Endodermal cell (in vitro differentiated cells): ENCODE measurements around the gene CSRNP2. TPM values are rescaled to one million over a fixed set of nuclear protein-coding genes. Genes with fewer than 3 reads are reported as not detected.
"Not testable (repeated sequence)": the region's sequence is repeated elsewhere in the genome, so short reads cannot be mapped to it uniquely, and the experiment has no call there.

Source experiments
- DNase-seq: peaks from one replicate; pipeline ENCODE4 v3.0.0-alpha.2; 2017
- H3K27ac ChIP-seq: 2 replicates; pipeline ENCODE4 v1.5.1; 2013; ENCODE audit warnings: mild to moderate bottlenecking, low read depth, low read length, moderate library complexity
- H3K27me3 ChIP-seq: 2 replicates; pipeline ENCODE4 v1.6.1; 2013; ENCODE audit warnings: mild to moderate bottlenecking, low read length, moderate library complexity; ENCODE audit not compliant: insufficient read depth, control insufficient read depth, poor library complexity, severe bottlenecking
- H3K36me3 ChIP-seq: 2 replicates; pipeline ENCODE4 v1.7.0; 2013; ENCODE audit warnings: mild to moderate bottlenecking, low read length, moderate library complexity; ENCODE audit not compliant: control insufficient read depth, insufficient read depth
- H3K4me1 ChIP-seq: one replicate; pipeline ENCODE4 v1.7.0; 2013; ENCODE audit warnings: low read length; ENCODE audit not compliant: control insufficient read depth, insufficient read depth
- H3K4me3 ChIP-seq: 2 replicates; pipeline ENCODE4 v1.5.1; 2013; ENCODE audit warnings: mild to moderate bottlenecking, low read length, moderate library complexity
- H3K9ac ChIP-seq: 2 replicates; pipeline ENCODE4 v1.6.1; 2013; ENCODE audit warnings: mild to moderate bottlenecking, low read length, moderate library complexity; ENCODE audit not compliant: poor library complexity, severe bottlenecking; ENCODE audit errors: extremely low read depth
- H3K9me3 ChIP-seq: 2 replicates; pipeline ENCODE4 v1.6.1; 2013; ENCODE audit warnings: mild to moderate bottlenecking, low read length, moderate library complexity; ENCODE audit not compliant: control insufficient read depth
- H3K27ac Mint-ChIP-seq: 2 replicates; pipeline ENCODE4 v1.8.0; 2020; ENCODE audit warnings: mixed read lengths
- H3K27me3 Mint-ChIP-seq: 2 replicates; pipeline ENCODE4 v1.8.0; 2021; ENCODE audit warnings: mild to moderate bottlenecking, mixed read lengths; ENCODE audit not compliant: insufficient read depth
- H3K36me3 Mint-ChIP-seq: 2 replicates; pipeline ENCODE4 v1.8.0; 2020; ENCODE audit warnings: low read depth, mixed read lengths
- H3K4me1 Mint-ChIP-seq: 2 replicates; pipeline ENCODE4 v1.8.0; 2020; ENCODE audit warnings: mixed read lengths
- H3K4me3 Mint-ChIP-seq: 2 replicates; pipeline ENCODE4 v1.8.0; 2020; ENCODE audit warnings: mild to moderate bottlenecking, moderate library complexity, mixed read lengths
- H3K9me3 Mint-ChIP-seq: 2 replicates; pipeline ENCODE4 v1.8.0; 2020; ENCODE audit warnings: mild to moderate bottlenecking, mixed read lengths
- WGBS, 2 experiments: methylation state at CpG; one replicate each; pipeline versions ENCODE4 v1.1.5 to v1.1.7; 2013; ENCODE audit warnings: missing lambda C conversion rate in 2 of 2, mixed read lengths in 1 of 2; ENCODE audit not compliant: insufficient coverage in 1 of 2, insufficient read length in 1 of 2; 5-methylcytosine and 5-hydroxymethylcytosine counted together
- total RNA-seq, 2 donors: library from RNA; stranded (reverse); fragmentation: NEBNext Ultra II Directional in 1 of 2; extraction: Animal tissue kit (Norgen Biotek cat#: 25700) in 1 of 2; gene quantifications; 2 replicates in 1 of 2; 3 replicates in 1 of 2; pipeline ENCODE4 v1.2.1, GENCODE V29; 2021
- TF ChIP-seq, protein P1 (sequence below): fragments of 200-600 bp; sonication (generic); conservative IDR thresholded peaks from 2 replicates; pipeline ENCODE4 v1.5.0; 2021; ENCODE audit warnings: antibody characterized with exemption, mild to moderate bottlenecking

The CSRNP2 gene
- total RNA-seq, 2 donors from 2014 or later = 45.7 to 52.1 TPM

DNA sequence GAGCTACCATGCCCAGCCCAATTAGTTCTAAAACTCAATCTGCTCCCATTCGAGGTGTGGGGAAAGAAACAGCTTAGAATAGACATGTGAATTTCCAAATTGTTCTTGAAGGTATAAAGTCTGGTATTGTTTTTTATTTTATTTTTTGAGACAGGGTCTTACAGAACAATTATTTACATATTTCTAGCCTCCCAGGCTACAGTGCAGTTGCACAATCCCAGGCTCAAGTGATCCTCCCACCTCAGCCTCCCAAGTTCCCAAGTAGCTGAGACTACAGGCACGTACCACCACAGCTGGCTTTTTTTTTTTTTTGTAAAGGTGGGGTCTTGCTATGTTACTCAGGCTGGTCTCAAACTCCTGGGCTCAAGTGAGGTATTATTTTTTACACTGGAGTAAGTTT is 63.5 kb downstream of the CSRNP2 start:
- Histone ChIP-seq H3K4me1 (no peaks in the 10 kb centered on the region), H3K27ac (no peak overlapping the region), H3K9me3 (no peaks in the 10 kb centered on the region), H3K27me3 (no peaks in the 10 kb centered on the region), H3K36me3 (no peaks in the 10 kb centered on the region), H3K9ac (no peak overlapping the region), H3K4me3 (no peak overlapping the region)
- no peak for DNase-seq
- no peak overlapping the region for H3K27ac Mint-ChIP-seq
- H3K4me3 Mint-ChIP-seq = no peak overlapping the region
- TF ChIP-seq, protein P1, sequence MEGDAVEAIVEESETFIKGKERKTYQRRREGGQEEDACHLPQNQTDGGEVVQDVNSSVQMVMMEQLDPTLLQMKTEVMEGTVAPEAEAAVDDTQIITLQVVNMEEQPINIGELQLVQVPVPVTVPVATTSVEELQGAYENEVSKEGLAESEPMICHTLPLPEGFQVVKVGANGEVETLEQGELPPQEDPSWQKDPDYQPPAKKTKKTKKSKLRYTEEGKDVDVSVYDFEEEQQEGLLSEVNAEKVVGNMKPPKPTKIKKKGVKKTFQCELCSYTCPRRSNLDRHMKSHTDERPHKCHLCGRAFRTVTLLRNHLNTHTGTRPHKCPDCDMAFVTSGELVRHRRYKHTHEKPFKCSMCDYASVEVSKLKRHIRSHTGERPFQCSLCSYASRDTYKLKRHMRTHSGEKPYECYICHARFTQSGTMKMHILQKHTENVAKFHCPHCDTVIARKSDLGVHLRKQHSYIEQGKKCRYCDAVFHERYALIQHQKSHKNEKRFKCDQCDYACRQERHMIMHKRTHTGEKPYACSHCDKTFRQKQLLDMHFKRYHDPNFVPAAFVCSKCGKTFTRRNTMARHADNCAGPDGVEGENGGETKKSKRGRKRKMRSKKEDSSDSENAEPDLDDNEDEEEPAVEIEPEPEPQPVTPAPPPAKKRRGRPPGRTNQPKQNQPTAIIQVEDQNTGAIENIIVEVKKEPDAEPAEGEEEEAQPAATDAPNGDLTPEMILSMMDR = no peak
- H3K9me3 Mint-ChIP-seq = no peaks in the 10 kb centered on the region
- H3K36me3 Mint-ChIP-seq = peaks cover 2% of the 10 kb centered on the region
- H3K4me1 Mint-ChIP-seq = peaks cover 12% of the 10 kb centered on the region
- no peaks in the 10 kb centered on the region for H3K27me3 Mint-ChIP-seq
- WGBS, 2 experiments = 100% methylated on average over 2 of the region's 2 CpGs; no CpG with 5 or more reads in 1 of the 2 experiments

DNA sequence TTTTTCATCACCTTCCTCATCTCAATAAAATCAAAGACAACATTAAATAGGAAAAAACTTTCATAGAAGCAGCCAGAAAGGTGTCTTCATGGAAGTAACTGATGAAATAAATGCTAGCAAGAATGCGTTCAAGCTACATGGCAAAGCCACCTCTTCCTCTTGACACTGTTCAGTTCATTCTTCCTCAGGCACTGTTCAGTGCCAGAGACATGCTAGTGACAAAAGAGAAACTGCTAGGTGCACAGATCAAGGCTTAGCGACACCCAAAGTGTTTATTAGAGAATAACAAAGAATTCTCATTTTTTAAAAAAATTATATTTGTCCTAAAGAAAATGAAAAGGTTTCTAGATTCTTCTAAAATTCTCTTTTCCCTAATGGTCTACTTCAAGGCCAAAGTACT is 64.4 kb downstream of the CSRNP2 start:
- Histone ChIP-seq H3K27me3 (no peaks in the 10 kb centered on the region), H3K36me3 (no peaks in the 10 kb centered on the region), H3K4me1 (no peaks in the 10 kb centered on the region), H3K4me3 (no peak overlapping the region), H3K9me3 (no peaks in the 10 kb centered on the region), H3K27ac (no peak overlapping the region), H3K9ac (no peak overlapping the region)
- DNase-seq = no peak
- peaks cover 2% of the 10 kb centered on the region for H3K36me3 Mint-ChIP-seq
- no peak overlapping the region for H3K27ac Mint-ChIP-seq
- no peaks in the 10 kb centered on the region for H3K27me3 Mint-ChIP-seq
- 92 to 100% methylated on average over 1 of the region's 2 CpGs for WGBS, 2 experiments
- no peak overlapping the region for H3K4me3 Mint-ChIP-seq
- TF ChIP-seq, protein P1 = no peak
- H3K9me3 Mint-ChIP-seq = no peaks in the 10 kb centered on the region
- peaks cover 3% of the 10 kb centered on the region for H3K4me1 Mint-ChIP-seq

DNA sequence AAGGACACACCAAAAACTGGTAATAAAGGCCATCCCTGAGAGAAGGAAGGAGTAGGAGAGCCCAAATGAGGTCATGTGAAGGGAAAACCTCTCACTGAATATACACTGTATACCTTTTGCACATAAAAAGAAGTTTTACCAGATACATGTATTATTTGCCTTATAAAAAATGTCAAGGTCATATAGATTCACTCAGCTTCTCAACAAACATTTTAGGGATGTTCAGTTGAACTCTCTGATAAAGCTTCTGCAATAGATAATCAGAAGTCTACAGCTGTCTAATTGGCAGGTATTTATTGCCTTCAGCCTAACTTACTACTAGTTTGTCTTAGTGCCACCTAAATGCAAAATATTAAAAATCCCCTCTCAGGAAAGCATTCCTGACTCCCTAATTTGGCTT is 65.9 kb downstream of the CSRNP2 start:
- TF ChIP-seq, protein P1 = no peak
- no peaks in the 10 kb centered on the region for H3K27me3 ChIP-seq
- H3K4me1 ChIP-seq = no peaks in the 10 kb centered on the region
- peaks cover 6% of the 10 kb centered on the region for H3K4me1 Mint-ChIP-seq
- H3K4me3 Mint-ChIP-seq = no peak overlapping the region
- no peaks in the 10 kb centered on the region for H3K27me3 Mint-ChIP-seq
- no peak overlapping the region for H3K4me3 ChIP-seq
- H3K9me3 Mint-ChIP-seq = no peaks in the 10 kb centered on the region
- H3K9ac ChIP-seq = no peak overlapping the region
- H3K27ac Mint-ChIP-seq = no peak overlapping the region
- no peaks in the 10 kb centered on the region for H3K36me3 ChIP-seq
- H3K36me3 Mint-ChIP-seq = peaks cover 2% of the 10 kb centered on the region
- no peak overlapping the region for H3K27ac ChIP-seq
- no peak for DNase-seq
- no peaks in the 10 kb centered on the region for H3K9me3 ChIP-seq

DNA sequence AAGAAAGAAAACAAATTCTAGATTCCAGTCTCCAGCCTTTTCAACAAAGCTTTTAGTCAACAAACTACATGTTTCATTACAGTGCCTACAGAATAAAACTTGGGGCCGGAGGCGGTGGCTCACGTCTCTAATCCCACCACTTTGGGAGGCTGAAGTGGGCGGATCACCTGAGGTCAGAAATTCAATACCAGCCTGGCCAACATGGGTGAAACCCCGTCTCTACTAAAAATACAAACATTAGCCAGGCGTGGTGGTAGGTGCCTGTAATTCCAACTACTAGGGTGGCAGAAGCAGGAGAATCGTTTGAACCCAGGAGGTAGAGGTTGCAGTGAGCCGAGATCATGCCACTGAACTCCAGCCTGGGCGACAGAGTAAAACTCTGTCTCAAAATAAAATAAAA is 68.9 kb downstream of the CSRNP2 start:
- DNase-seq, H3K36me3 Mint-ChIP-seq, H3K9ac ChIP-seq, H3K36me3 ChIP-seq, H3K4me3 ChIP-seq, H3K9me3 Mint-ChIP-seq, H3K9me3 ChIP-seq, H3K27me3 Mint-ChIP-seq, H3K27ac ChIP-seq, H3K4me1 ChIP-seq, H3K4me3 Mint-ChIP-seq, H3K27me3 ChIP-seq, H3K27ac Mint-ChIP-seq: not testable (repeated sequence)
- WGBS, 2 experiments = 88 to 93% methylated on average over 4 to 9 of the region's 9 CpGs
- H3K4me1 Mint-ChIP-seq = peaks cover 10% of the 10 kb centered on the region
